ENCODE data around the gene ADGRL2. TPM values are rescaled to one million over a fixed set of nuclear protein-coding genes. Genes with fewer than 3 reads are reported as not detected.

Gene ADGRL2
- total RNA-seq, 2 experiments from 2014 or later = 0.05 TPM; not detected in 1

GRCh38 chr1:82030830-82031229 lies 230.1 kb downstream of the ADGRL2 start:
- Mint-ChIP-seq H3K27me3 (no peaks in the 10 kb centered on the region), H3K4me1 (no peaks in the 10 kb centered on the region), H3K9me3 (ENCODE audit: low read depth) (no peaks in the 10 kb centered on the region), H3K36me3 (no peaks in the 10 kb centered on the region), H3K27ac (no peak overlapping the region), H3K4me3 (no peak overlapping the region)
- no peak for ATAC-seq
- no peak for DNase-seq
- CTCF ChIA-PET = no interaction called here

DNA sequence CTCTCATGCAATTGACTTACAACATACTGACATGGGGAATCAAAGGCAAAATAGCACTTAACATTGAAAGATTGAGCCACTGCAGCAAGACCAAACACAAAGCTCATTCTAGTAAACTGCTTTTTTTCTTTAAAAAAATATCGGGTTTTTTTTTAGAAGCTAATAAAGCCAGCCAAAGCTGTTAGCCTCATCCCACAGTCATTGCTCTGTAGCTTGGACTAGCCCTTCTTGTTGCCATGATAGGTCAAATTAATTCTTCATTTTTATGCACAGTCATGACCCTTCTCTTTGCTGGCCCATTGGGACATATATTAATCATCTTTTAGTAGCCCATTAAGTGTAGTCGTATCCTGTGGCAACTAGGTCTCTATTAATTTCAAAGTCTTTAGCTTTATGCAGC lies 231.3 kb downstream of the ADGRL2 start:
- H3K9me3 Mint-ChIP-seq (ENCODE audit: low read depth) = no peaks in the 10 kb centered on the region
- no peaks in the 10 kb centered on the region for H3K36me3 Mint-ChIP-seq
- CTCF ChIA-PET = no interaction called here
- no peak overlapping the region for H3K27ac Mint-ChIP-seq
- H3K27me3 Mint-ChIP-seq = no peaks in the 10 kb centered on the region
- ATAC-seq = no peak
- no peak overlapping the region for H3K4me3 Mint-ChIP-seq
- H3K4me1 Mint-ChIP-seq = no peaks in the 10 kb centered on the region
- no peak for DNase-seq

DNA sequence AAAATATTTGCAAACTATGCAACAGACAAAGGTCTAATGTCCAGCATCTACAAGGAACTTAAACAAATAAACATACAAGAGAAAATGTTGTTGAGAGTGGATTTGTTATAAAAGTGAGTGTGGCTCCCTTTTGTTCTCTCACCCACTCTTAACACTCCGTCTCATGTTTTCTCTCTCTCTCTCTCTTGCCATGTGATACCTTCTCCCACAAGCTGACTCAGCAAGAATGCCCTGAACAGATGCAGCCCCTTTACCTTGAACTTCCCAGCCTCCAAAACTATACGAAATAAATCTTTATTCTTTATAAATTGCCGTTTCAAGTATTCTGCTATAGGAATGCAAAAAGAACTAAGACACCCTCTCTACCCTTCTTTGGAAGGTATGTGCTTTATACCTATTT lies 234.1 kb downstream of the ADGRL2 start:
- Mint-ChIP-seq H3K4me1 (no peaks in the 10 kb centered on the region), H3K27me3 (no peaks in the 10 kb centered on the region), H3K27ac (no peak overlapping the region), H3K4me3 (no peak overlapping the region), H3K36me3 (no peaks in the 10 kb centered on the region), H3K9me3 (ENCODE audit: low read depth) (no peaks in the 10 kb centered on the region)
- ATAC-seq (no peak), DNase-seq (no peak)
- CTCF ChIA-PET = no interaction called here

Measured in activated CD8-positive, alpha-beta memory T cell treated with anti-CD3 and anti-CD28 coated beads, Interleukin-2, amount 10 ng/mL, durations not matched to agents 7 days and 5 days (primary cell).